Fibroblast of villous mesenchyme (primary cell): ENCODE measurements around the gene CREB1. TPM values are rescaled to one million over a fixed set of nuclear protein-coding genes. Genes with fewer than 3 reads are reported as not detected.

ENCODE experiments used
- total RNA-seq: library from RNA; depleted of rRNA; stranded (reverse); fragments of >200 nt; gene quantifications from 2 replicates; pipeline ENCODE4 v1.2.3, GENCODE V29; 2012

Gene CREB1
- total RNA-seq, 1 donor, result 32.4 TPM

Other genes with a start within 250 kb of the CREB1 start
- gene METTL21A, start 95.4 kb downstream of the CREB1 start, total RNA-seq, result 8.4 and 13.0 TPM in 2 replicates
- gene CCNYL1, start 181.7 kb downstream of the CREB1 start, total RNA-seq, result 7.7 and 10.4 TPM in 2 replicates
- gene FZD5, start 239.9 kb downstream of the CREB1 start, total RNA-seq, result 0.64 and 0.86 TPM in 2 replicates